ENCODE measurements around the gene PTH2R.
"Not testable (repeated sequence)": the region's sequence is repeated elsewhere in the genome, so short reads cannot be mapped to it uniquely, and the experiment has no call there.

Gene PTH2R

DNA sequence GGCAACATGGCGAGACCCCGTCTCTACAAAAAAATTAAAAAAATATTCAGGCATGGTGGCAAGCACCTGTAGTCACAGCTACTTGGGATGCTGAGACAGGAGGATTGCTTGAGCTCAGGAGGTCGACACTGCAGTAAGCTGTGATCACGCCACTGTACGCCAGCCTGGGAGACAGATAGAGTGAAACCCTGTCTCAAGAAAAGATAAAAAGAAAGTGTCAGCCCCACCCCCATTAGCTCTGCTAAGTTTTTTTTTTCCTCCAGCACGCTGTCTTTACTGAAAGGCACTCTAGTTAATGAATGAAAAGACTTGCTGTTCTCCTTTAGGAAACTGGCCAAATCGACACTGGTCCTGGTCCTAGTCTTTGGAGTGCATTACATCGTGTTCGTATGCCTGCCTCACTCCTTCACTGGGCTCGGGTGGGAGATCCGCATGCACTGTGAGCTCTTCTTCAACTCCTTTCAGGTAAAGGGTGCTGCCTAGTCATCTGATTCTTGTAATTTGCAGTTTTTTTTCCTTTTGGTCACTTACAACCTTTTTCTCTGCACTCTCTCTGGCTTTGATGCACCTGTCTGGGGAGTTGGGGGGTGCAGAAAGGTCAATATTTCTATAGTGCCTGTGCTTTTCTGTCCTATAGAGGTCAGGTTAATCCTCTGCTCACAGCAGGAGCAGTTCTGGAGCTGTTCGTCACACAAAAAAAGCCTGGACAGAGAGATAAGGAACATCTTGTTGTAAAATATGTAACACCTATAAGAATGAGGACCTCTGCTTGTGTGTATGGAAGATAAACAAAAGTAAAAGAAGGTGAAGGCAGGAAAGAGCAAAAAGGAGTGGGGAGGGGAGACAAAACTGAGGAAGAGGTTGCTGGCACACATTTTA is 82.3 kb downstream of the PTH2R start:
- no peak for DNase-seq (ENCODE audit: low read depth in 3 of 3)

DNA sequence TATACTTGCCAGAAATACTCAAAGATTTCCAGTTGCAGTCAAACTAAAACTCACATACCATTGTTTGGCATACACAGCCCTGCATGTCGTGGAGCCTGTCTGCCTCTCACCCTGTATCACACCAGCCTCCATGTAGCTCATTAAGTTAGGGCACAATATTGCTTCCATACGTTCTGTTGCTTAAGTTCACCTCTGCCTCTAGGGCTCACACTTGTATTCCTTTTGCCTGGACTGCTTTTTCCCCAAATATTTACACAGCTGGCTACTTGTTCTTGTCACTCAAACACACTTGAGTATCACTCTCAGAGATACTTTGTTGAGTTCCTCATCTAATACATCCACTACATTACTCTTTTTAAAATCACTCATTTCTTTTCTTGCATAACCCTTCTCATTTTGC is 83.1 kb downstream of the PTH2R start:
- no peak for DNase-seq (ENCODE audit: low read depth in 3 of 3)

DNA sequence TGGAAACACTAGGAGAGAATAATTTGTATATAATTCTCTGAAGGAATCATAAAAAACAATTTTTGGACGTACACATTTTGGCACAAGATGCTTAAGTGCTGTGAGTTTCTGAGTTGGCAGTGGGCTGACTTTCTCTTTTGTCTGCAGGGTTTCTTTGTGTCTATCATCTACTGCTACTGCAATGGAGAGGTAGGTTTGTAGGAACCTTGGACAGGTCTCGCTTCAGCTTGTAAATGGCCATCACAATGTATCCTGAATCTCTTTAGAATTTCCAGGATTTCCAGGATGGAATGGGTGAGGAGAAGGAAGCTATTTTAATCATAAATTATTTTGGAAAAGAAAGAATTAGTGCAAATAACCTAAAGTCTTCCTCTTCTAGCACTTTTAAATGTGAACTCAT is 83.9 kb downstream of the PTH2R start:
- no peak for DNase-seq (ENCODE audit: low read depth in 3 of 3)

DNA sequence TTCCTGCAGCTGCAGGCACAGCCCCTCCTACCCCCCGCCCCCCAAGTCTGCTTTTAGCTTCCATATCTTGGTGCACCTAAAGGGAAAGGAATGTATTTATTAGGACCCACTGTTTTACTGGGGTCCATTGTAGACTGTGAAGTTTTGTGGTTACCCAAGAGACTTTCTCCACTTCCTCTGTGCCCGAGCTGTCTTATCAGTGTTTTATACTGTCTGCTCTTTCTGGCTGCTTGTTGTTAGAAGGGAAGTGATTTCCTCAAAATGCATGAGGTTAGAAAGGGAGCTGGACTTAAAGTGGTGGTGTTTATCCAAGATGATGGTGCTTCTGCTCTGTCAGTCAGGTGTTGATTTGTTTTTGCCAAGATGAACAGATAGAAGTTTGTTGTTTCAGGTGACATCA is 85.0 kb downstream of the PTH2R start:
- DNase-seq (ENCODE audit: low read depth in 3 of 3) = no peak

- DNase-seq (ENCODE audit: low read depth in 3 of 3) = no peak
Measured at GRCh38 chr2:208492069-208492468, 85.5 kb downstream of the PTH2R start.

DNA sequence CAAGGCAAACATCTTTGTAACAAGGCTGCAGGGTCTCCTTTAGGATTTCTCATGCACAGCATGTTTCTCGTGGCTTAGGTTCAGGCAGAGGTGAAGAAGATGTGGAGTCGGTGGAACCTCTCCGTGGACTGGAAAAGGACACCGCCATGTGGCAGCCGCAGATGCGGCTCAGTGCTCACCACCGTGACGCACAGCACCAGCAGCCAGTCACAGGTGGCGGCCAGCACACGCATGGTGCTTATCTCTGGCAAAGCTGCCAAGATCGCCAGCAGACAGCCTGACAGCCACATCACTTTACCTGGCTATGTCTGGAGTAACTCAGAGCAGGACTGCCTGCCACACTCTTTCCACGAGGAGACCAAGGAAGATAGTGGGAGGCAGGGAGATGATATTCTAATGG is 86.6 kb downstream of the PTH2R start:
- no peak for DNase-seq (ENCODE audit: low read depth in 3 of 3)

GRCh38 chr2:208496129-208496528 is 89.5 kb downstream of the PTH2R start:
- no peak for DNase-seq (ENCODE audit: low read depth in 3 of 3)

- DNase-seq (ENCODE audit: low read depth in 3 of 3) = no peak
Measured at GRCh38 chr2:208501206-208501605, 94.6 kb downstream of the PTH2R start.

GRCh38 chr2:208502288-208502687 is 95.7 kb downstream of the PTH2R start:
- DNase-seq (ENCODE audit: low read depth in 3 of 3) = no peak

DNA sequence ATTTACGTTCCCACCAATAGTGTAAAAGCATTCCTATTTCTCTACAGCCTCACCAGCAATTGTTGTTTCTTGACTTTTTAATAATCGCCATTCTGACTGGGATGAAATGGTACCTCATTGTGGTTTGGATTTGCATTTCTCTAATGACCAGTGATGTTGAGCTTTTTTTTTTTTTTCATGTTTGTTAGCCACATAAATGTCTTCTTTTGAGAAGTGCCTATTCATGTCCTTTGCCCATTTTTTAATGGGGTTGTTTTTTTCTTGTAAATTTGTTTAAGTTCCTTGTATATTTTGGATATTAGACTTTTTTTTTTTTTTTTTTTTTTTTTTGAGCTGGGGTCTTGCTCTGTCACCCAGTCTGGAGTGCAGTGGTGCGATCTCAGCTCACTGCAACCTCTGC is 98.8 kb downstream of the PTH2R start:
- not testable (repeated sequence) for DNase-seq (ENCODE audit: low read depth in 3 of 3)

GRCh38 chr2:208509586-208509985 is 103.0 kb downstream of the PTH2R start:
- DNase-seq (ENCODE audit: low read depth in 3 of 3) = no peak

DNA sequence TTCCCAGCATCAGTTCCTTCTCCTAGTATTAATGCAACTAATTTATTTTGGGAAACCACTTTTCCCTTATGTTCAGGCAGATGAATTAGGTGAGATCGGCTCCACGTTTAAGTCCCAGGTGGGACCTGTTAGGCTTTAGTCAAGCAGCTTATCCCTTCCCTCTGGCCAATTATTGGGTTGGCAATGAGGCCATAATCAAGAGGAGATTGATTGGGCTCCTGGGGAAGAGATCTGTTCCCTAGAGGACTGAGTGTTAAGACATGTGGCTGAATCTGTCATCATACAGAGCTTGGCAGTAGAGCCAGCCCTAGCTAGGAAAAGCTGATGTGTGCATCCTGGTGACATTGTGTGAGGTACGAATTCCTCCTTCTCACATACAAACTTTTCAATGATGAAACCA is 104.4 kb downstream of the PTH2R start:
- DNase-seq (ENCODE audit: low read depth in 3 of 3) = no peak

GRCh38 chr2:208511573-208511972 is 105.0 kb downstream of the PTH2R start:
- no peak for DNase-seq (ENCODE audit: low read depth in 3 of 3)

GRCh38 chr2:208515099-208515498 is 108.5 kb downstream of the PTH2R start:
- no peak for DNase-seq (ENCODE audit: low read depth in 3 of 3)

- not testable (repeated sequence) for DNase-seq (ENCODE audit: low read depth in 3 of 3)
Measured at GRCh38 chr2:208523069-208523468, 116.5 kb downstream of the PTH2R start.

DNA sequence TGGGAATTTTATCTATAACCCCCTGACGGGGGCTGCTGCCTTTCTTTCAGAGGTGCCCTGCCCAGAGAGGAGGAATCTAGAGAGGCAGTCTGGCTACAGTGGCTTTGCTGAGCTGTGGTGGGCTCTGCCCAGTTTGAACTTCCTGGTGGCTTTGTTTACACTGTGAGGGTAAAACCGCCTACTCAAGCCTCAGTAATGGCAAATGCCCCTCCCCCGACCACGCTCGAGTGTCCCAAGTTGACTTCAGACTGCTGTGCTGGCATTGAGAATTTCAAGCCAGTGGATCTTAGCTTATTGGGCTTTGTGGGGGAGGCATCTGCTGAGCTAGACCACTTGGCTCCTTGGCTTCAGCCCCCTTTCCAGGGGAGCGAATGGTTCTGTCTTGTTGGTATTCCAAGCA is 118.6 kb downstream of the PTH2R start:
- not testable (repeated sequence) for DNase-seq (ENCODE audit: low read depth in 3 of 3)

DNA sequence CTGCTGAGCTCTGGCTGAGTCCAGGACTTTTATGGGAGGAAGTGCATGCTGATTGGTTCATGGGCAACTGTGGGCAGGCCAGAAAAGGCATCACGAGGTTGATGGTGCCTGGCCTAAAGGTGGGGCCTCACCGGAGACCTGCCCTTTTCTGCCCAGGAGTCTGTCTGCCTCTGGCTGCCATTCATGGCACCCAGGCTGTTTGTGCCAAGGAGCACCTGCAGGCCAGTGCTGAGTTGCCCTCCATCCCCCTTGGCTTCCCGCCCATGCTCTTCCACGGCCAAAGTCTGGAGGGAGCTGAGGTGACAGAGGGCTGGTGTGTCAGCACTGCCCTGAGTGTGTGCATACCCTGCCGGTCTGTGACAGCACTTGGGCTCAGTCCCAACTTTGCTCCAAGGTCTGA is 123.2 kb downstream of the PTH2R start:
- no peak for DNase-seq (ENCODE audit: low read depth in 3 of 3)

GRCh38 chr2:208531361-208531760 is 124.8 kb downstream of the PTH2R start:
- DNase-seq (ENCODE audit: low read depth in 3 of 3) = no peak

DNA sequence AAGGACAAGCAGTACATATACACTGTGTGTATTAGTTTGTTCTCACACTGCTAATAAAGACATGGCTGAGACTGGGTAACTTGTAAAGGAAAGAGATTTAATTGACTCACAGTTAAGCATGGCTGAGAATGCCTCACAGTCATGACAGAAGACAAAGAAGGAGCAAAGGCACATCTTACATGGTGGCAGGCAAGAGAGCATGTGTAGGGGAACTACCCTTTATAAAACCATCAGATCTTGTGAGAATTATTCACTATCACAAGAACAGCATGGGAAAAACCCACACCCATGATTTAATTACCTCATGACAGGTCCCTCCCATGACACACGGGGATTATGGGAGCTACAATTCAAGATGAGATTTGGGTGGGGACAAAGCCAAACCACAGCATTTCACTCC is 129.0 kb downstream of the PTH2R start:
- DNase-seq (ENCODE audit: low read depth in 3 of 3) = not testable (repeated sequence)

DNA sequence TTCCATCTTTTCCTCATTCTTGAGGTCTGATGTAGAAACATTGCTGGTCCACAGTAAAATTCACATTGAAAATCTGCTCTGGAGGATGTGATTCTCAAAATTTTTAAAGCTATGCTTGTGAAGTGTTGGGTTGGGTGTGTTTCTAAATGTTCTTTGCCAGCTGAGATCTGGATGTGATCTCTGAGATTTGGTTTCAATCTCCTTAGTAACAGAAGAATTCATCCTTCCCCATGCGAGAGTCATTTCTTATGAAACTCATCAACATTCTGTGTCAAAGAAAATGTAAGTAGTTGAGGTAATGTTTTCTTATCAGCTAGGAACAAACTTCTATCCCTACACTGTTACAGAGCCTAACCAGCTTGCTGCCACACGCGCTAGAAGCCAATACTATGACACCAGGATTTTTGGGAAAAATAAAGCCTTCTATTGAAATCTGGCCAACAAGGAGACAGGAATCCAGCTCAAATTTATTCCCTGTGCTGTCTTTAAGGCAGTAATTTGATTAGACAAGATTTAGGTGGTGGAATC is 134.9 kb downstream of the PTH2R start:
- no peak for DNase-seq (ENCODE audit: low read depth in 3 of 3)

DNA sequence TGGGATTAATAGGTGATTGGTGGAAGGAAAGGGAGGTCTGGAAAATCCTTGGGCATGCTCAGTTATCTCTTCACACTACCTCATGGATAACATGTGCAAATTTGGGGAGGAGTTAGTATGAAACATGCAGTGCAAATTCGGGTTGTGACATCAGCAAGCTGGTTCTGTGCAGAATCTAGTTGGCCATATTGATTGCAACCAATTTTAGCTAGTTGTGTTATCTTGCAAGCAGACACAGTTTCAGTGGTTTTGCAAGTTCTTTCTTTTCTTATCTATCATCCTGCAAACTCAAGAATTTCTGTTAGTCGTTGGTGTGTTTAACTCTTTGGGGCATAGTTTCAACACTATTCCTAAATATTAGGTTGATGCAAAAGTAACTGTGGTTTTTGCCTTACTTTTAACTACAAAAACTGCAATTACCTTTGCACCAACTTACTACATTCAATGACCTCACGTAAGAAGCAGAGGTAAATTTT is 135.4 kb downstream of the PTH2R start:
- DNase-seq (ENCODE audit: low read depth in 3 of 3) = no peak

DNA sequence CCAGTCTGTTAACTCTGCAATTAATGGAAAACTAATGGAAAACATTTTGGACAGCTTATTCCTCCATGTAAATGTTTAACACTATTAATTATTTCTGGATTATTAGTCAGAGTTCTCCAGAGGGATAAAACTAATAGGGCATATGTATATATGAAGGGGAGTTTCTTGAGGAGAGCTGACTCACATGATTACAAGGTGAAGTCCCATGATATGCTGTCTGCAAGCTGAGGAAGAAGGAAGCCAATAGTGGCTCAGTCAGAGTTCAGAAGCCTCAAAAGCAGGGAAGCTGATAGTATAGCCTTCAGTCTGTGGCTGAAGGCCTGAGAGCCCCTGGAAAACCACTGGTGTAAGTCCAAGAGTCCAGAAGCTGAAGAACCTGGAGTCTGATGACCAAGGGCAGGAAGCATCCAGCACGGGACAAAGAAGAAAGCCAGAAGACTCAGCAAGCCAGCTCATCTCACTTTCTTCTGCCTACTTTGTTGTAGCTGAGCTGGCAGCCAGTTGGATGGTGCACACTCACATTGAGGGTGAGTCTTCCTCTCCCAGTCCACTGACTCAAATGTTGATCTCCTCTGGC is 136.0 kb downstream of the PTH2R start:
- no peak for DNase-seq (ENCODE audit: low read depth in 3 of 3)

Data from stimulated activated CD4-positive, alpha-beta T cell treated with anti-CD3 and anti-CD28 coated beads, TNF-alpha, amount 100 ng/mL, for 48 hours (primary cell).